WERI-Rb-1 (cell line): ENCODE results near the gene HS6ST1.

Experiments
- DNase-seq: peaks from one replicate; pipeline ENCODE4 v3.0.0-alpha.2; 2020
- H3K27ac ChIP-seq: fragments of 250-450 bp; sonication (Bioruptor Pico); 2 replicates; pipeline ENCODE4 v1.5.1; 2020; ENCODE audit warnings: mild to moderate bottlenecking, moderate library complexity
- H3K27me3 ChIP-seq: fragments of 250-450 bp; sonication (Bioruptor Pico); 2 replicates; pipeline ENCODE4 v1.5.1; 2021; ENCODE audit warnings: mild to moderate bottlenecking, low read depth, moderate library complexity; ENCODE audit not compliant: insufficient read depth, severe bottlenecking
- H3K36me3 ChIP-seq: fragments of 250-450 bp; sonication (Bioruptor Pico); 2 replicates; pipeline ENCODE4 v1.5.1; 2020; ENCODE audit warnings: mild to moderate bottlenecking, moderate library complexity
- H3K4me3 ChIP-seq: 2 replicates; pipeline ENCODE4 v1.5.1; 2011; ENCODE audit warnings: low read depth, mild to moderate bottlenecking, control low read depth, low read length
- H3K9me3 ChIP-seq: fragments of 250-450 bp; sonication (Bioruptor Pico); 2 replicates; pipeline ENCODE4 v1.5.1; 2021; ENCODE audit warnings: mild to moderate bottlenecking, moderate library complexity; ENCODE audit not compliant: severe bottlenecking
- TF ChIP-seq, protein P1 (sequence below): IDR thresholded peaks from 2 replicates; pipeline ENCODE4 v1.5.1; 2011; ENCODE audit warnings: low read depth, mild to moderate bottlenecking, control low read depth, inconsistent platforms, low read length

The HS6ST1 gene

DNA sequence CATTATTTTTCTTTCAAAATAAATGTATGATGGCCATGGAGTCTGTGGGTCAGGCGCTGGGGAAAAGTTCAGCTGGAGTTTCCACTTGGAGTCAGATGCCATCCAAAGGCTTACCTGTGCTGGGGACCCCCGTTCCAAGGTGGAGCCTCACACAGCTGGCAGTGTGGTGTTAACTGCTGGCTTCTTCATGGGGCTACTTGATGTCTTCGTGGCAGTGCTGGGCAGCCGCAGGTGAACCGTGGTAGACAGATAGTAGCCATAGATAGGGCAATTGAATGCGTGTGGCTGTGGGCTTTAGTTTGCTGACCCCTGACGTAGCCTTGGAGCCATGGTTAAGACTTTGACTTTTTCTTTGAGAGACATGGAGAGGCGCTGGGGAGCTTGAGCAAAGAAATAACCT, 83.1 kb downstream of the HS6ST1 start:
- TF ChIP-seq, protein P1, sequence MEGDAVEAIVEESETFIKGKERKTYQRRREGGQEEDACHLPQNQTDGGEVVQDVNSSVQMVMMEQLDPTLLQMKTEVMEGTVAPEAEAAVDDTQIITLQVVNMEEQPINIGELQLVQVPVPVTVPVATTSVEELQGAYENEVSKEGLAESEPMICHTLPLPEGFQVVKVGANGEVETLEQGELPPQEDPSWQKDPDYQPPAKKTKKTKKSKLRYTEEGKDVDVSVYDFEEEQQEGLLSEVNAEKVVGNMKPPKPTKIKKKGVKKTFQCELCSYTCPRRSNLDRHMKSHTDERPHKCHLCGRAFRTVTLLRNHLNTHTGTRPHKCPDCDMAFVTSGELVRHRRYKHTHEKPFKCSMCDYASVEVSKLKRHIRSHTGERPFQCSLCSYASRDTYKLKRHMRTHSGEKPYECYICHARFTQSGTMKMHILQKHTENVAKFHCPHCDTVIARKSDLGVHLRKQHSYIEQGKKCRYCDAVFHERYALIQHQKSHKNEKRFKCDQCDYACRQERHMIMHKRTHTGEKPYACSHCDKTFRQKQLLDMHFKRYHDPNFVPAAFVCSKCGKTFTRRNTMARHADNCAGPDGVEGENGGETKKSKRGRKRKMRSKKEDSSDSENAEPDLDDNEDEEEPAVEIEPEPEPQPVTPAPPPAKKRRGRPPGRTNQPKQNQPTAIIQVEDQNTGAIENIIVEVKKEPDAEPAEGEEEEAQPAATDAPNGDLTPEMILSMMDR = no peak
- Histone ChIP-seq H3K4me3 (no peak overlapping the region), H3K27ac (no peak overlapping the region), H3K36me3 (no peaks in the 10 kb centered on the region), H3K27me3 (no peaks in the 10 kb centered on the region), H3K9me3 (no peaks in the 10 kb centered on the region)
- DNase-seq = no peak

DNA sequence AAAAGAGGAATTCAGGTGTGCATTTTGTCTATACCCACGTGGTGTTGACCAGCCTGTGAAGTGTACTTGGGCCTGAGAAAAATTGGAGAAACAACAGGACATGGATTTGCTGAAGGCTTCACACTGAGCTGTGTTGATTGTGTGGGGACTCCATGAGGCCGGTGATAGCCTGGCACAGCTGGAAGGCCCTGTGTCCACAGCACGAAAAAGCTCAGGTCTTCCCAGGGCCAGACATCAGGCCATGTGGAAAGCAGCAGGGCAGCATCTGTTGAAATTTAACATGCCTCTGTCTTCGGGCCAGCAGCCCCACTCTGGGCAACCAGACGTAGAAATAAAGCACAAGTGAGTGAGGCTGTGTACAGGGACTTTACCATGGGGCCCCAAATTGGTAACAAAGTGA, 84.1 kb downstream of the HS6ST1 start:
- H3K36me3 ChIP-seq = no peaks in the 10 kb centered on the region
- no peaks in the 10 kb centered on the region for H3K9me3 ChIP-seq
- H3K27ac ChIP-seq = no peak overlapping the region
- TF ChIP-seq, protein P1 = no peak
- no peak for DNase-seq
- H3K27me3 ChIP-seq = no peaks in the 10 kb centered on the region
- H3K4me3 ChIP-seq = no peak overlapping the region

DNA sequence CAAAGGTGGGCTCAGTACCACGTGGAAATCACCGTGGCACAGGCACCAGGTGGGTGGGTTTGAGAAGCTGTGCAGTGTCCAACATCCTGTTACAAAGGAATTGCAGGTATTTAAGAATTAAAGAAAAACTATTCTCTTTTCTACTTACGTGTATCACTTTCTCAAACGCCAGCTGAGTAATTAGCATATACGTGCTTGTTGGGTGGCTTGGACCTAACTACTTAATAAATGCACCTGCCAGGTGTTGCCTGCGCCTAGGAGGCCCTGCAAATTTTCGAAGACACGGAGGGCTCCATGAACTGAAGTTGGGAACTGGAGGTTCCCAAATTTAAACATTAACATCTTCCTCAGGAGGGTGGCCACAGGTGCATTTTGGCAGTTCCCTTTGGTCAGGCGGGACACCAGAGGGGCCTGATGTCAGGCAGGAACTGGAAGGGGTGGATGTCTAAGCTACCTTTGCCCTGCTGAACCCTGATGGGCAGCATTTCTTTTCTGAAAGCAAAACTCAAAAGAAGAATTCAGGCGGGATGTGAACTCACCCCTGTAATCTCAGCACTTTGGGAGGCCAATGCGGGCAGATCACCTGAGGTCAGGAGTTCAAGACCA, 84.8 kb downstream of the HS6ST1 start:
- no peak for DNase-seq
- no peaks in the 10 kb centered on the region for H3K36me3 ChIP-seq
- TF ChIP-seq, protein P1 = no peak
- peak overlapping the region; percentile 81; the same call in 1 of the 2 replicates for H3K4me3 ChIP-seq
- H3K27me3 ChIP-seq = no peaks in the 10 kb centered on the region
- H3K9me3 ChIP-seq = no peaks in the 10 kb centered on the region
- H3K27ac ChIP-seq = no peak overlapping the region

GRCh38 chr2:128232965-128233789, 85.5 kb downstream of the HS6ST1 start:
- Histone ChIP-seq H3K9me3 (no peaks in the 10 kb centered on the region), H3K36me3 (no peaks in the 10 kb centered on the region), H3K4me3 (peak overlapping the region; percentile 81), H3K27ac (peak overlapping the region; percentile 79), H3K27me3 (no peaks in the 10 kb centered on the region)
- peak; percentile 91 for DNase-seq
- TF ChIP-seq, protein P1 = peak; percentile 98

- no peak for DNase-seq
- H3K27ac ChIP-seq = no peak overlapping the region
Observed at GRCh38 chr2:128228894-128229293, 89.8 kb downstream of the HS6ST1 start.

More at GRCh38 chr2:128228894-128229293, 89.8 kb downstream of the HS6ST1 start:
- TF ChIP-seq, protein P1 = no peak
- no peaks in the 10 kb centered on the region for H3K27me3 ChIP-seq
- H3K4me3 ChIP-seq = no peak overlapping the region
- H3K36me3 ChIP-seq = no peaks in the 10 kb centered on the region
- no peaks in the 10 kb centered on the region for H3K9me3 ChIP-seq
